Muscle of leg (tissue), 11 donors: ENCODE results near the gene ARL6. TPM values are rescaled to one million over a fixed set of nuclear protein-coding genes. Genes with fewer than 3 reads are reported as not detected.

Source experiments
- DNase-seq: peaks from one replicate; pipeline ENCODE4 v3.0.0; 2013
- H3K27ac ChIP-seq: one replicate; pipeline ENCODE4 v1.5.1; 2013; ENCODE audit warnings: mild to moderate bottlenecking, low read length, control low read depth
- H3K27me3 ChIP-seq: one replicate; pipeline ENCODE4 v1.6.1; 2013; ENCODE audit warnings: low read length; ENCODE audit not compliant: control insufficient read depth, insufficient read depth
- H3K36me3 ChIP-seq: one replicate; pipeline ENCODE4 v1.6.1; 2013; ENCODE audit warnings: low read length; ENCODE audit not compliant: control insufficient read depth, insufficient read depth
- H3K4me1 ChIP-seq: one replicate; pipeline ENCODE4 v1.6.1; 2013; ENCODE audit warnings: low read length; ENCODE audit not compliant: control insufficient read depth, insufficient read depth
- H3K4me3 ChIP-seq: one replicate; pipeline ENCODE4 v1.5.1; 2013; ENCODE audit warnings: low read length, control low read depth
- H3K9me3 ChIP-seq: replicated peaks from 2 replicates; pipeline ENCODE4 v1.6.1; 2013; ENCODE audit warnings: low read depth, low read length; ENCODE audit not compliant: control insufficient read depth
- WGBS: methylation state at CpG from one replicate; pipeline ENCODE4 v1.1.5; 2013; ENCODE audit warnings: missing lambda C conversion rate; ENCODE audit not compliant: insufficient coverage; 5-methylcytosine and 5-hydroxymethylcytosine counted together
- polyA plus RNA-seq, 8 donors: library from polyadenylated mRNA; unstranded; fragments of 120-200 nt; gene quantifications; one replicate each; pipeline versions ENCODE4 v1.2.1 to v1.2.3, GENCODE V29; 2013; ENCODE audit warnings: inconsistent platforms in 1 of 8, low replicate concordance in 1 of 8; ENCODE audit not compliant: insufficient read length in 8 of 8, insufficient read depth in 1 of 8
- total RNA-seq: library from RNA; stranded (reverse); fragments of 120-200 nt; gene quantifications from one replicate; pipeline ENCODE4 v1.2.4, GENCODE V29; 2013

Gene ARL6
- total and polyA plus RNA-seq, 9 donors: 4.5 to 9.0 (median 5.7) TPM

- H3K4me1 ChIP-seq: peaks cover 6% of the 10 kb centered on the region
- no peak for DNase-seq
- H3K27ac ChIP-seq: peak overlapping the region; percentile 78
- no peaks in the 10 kb centered on the region for H3K27me3 ChIP-seq
- peak overlapping the region; percentile 67 for H3K4me3 ChIP-seq
- no peaks in the 10 kb centered on the region for H3K36me3 ChIP-seq
- WGBS: 2% methylated on average over 13 of the region's 22 CpGs
- H3K9me3 ChIP-seq: no peaks in the 10 kb centered on the region
These were observed 762 bp upstream of the ARL6 start for GRCh38 chr3:97763586-97764406.

GRCh38 chr3:97765336-97765735, 778 bp downstream of the ARL6 start:
- DNase-seq: peak; percentile 6
- H3K36me3 ChIP-seq: no peaks in the 10 kb centered on the region
- no peak overlapping the region for H3K27ac ChIP-seq
- no peaks in the 10 kb centered on the region for H3K9me3 ChIP-seq
- H3K4me1 ChIP-seq: peaks cover 6% of the 10 kb centered on the region
- peak overlapping the region; percentile 67 for H3K4me3 ChIP-seq
- WGBS: 0% methylated on average over 1 of the region's 2 CpGs
- H3K27me3 ChIP-seq: no peaks in the 10 kb centered on the region

- no peaks in the 10 kb centered on the region for H3K36me3 ChIP-seq
- WGBS: 100% methylated on average over 2 of the region's 3 CpGs
- H3K27ac ChIP-seq: no peak overlapping the region
- H3K4me3 ChIP-seq: no peak overlapping the region
- no peaks in the 10 kb centered on the region for H3K9me3 ChIP-seq
- no peaks in the 10 kb centered on the region for H3K4me1 ChIP-seq
- no peak for DNase-seq
- no peaks in the 10 kb centered on the region for H3K27me3 ChIP-seq
These were observed 8.4 kb downstream of the ARL6 start for GRCh38 chr3:97772926-97773325.

GRCh38 chr3:97778152-97778551, 13.6 kb downstream of the ARL6 start:
- no peaks in the 10 kb centered on the region for H3K9me3 ChIP-seq
- no peaks in the 10 kb centered on the region for H3K27me3 ChIP-seq
- no peak overlapping the region for H3K4me3 ChIP-seq
- no peak overlapping the region for H3K27ac ChIP-seq
- DNase-seq: no peak
- no peaks in the 10 kb centered on the region for H3K4me1 ChIP-seq
- H3K36me3 ChIP-seq: no peaks in the 10 kb centered on the region

GRCh38 chr3:97793420-97794019, 29.0 kb downstream of the ARL6 start:
- no peak overlapping the region for H3K27ac ChIP-seq
- no peak overlapping the region for H3K4me3 ChIP-seq
- H3K36me3 ChIP-seq: no peaks in the 10 kb centered on the region
- no peaks in the 10 kb centered on the region for H3K4me1 ChIP-seq
- peak; percentile 81 for DNase-seq
- H3K9me3 ChIP-seq: no peaks in the 10 kb centered on the region
- H3K27me3 ChIP-seq: no peaks in the 10 kb centered on the region

- Histone ChIP-seq H3K36me3 (no peaks in the 10 kb centered on the region), H3K4me1 (no peaks in the 10 kb centered on the region), H3K27ac (no peak overlapping the region), H3K9me3 (no peaks in the 10 kb centered on the region), H3K4me3 (no peak overlapping the region), H3K27me3 (no peaks in the 10 kb centered on the region)
- no peak for DNase-seq
- no CpG with 5 or more reads among the region's 4 CpGs for WGBS
These were observed 31.4 kb downstream of the ARL6 start for GRCh38 chr3:97795951-97796350.

GRCh38 chr3:97804471-97804870, 39.9 kb downstream of the ARL6 start:
- H3K27me3 ChIP-seq: no peaks in the 10 kb centered on the region
- no peaks in the 10 kb centered on the region for H3K36me3 ChIP-seq
- no peak overlapping the region for H3K4me3 ChIP-seq
- no peaks in the 10 kb centered on the region for H3K4me1 ChIP-seq
- DNase-seq: no peak
- no CpG with 5 or more reads among the region's 3 CpGs for WGBS
- H3K9me3 ChIP-seq: no peaks in the 10 kb centered on the region
- H3K27ac ChIP-seq: no peak overlapping the region

- no peak overlapping the region for H3K27ac ChIP-seq
- H3K9me3 ChIP-seq: no peaks in the 10 kb centered on the region
- H3K27me3 ChIP-seq: no peaks in the 10 kb centered on the region
- DNase-seq: no peak
- no peak overlapping the region for H3K4me3 ChIP-seq
- H3K36me3 ChIP-seq: no peaks in the 10 kb centered on the region
- no CpG with 5 or more reads among the region's 2 CpGs for WGBS
- H3K4me1 ChIP-seq: no peaks in the 10 kb centered on the region
These were observed 46.3 kb downstream of the ARL6 start for GRCh38 chr3:97810779-97811390.

- H3K9me3 ChIP-seq: no peaks in the 10 kb centered on the region
- no peaks in the 10 kb centered on the region for H3K27me3 ChIP-seq
- H3K4me3 ChIP-seq: no peak overlapping the region
- no peak for DNase-seq
- no peaks in the 10 kb centered on the region for H3K36me3 ChIP-seq
- no peak overlapping the region for H3K27ac ChIP-seq
- no peaks in the 10 kb centered on the region for H3K4me1 ChIP-seq
- WGBS: no CpG with 5 or more reads among the region's 1 CpG
These were observed 50.8 kb downstream of the ARL6 start for GRCh38 chr3:97815149-97815917.

- H3K9me3 ChIP-seq: no peaks in the 10 kb centered on the region
- no peaks in the 10 kb centered on the region for H3K36me3 ChIP-seq
- no peak overlapping the region for H3K4me3 ChIP-seq
- H3K27me3 ChIP-seq: peaks cover 3% of the 10 kb centered on the region
- peaks cover 2% of the 10 kb centered on the region for H3K4me1 ChIP-seq
- H3K27ac ChIP-seq: no peak overlapping the region
- no CpG with 5 or more reads among the region's 2 CpGs for WGBS
- no peak for DNase-seq
These were observed 52.3 kb downstream of the ARL6 start for GRCh38 chr3:97816811-97817210.
